Gastroesophageal sphincter (tissue), 4 donors: Measurements from ENCODE around the gene ST7. TPM values are rescaled to one million over a fixed set of nuclear protein-coding genes. Genes with fewer than 3 reads are reported as not detected.

Experiments used
- ATAC-seq: fragments of 150-250 bp; one replicate; pipeline ENCODE4 v1.9.1; 2016; ENCODE audit warnings: mild to moderate bottlenecking, moderate library complexity
- H3K27ac ChIP-seq, 4 donors: fragments of 200-600 bp; sonication (generic) in 3 of 4; 1 replicate in 3 of 4; 2 replicates in 1 of 4; pipeline ENCODE4 v1.5.1; 2016 to 2019
- H3K27me3 ChIP-seq: fragments of 200-600 bp; sonication (generic); one replicate; pipeline ENCODE4 v1.5.1; 2019
- H3K36me3 ChIP-seq, 2 donors: fragments of 200-600 bp; sonication (generic); one replicate each; pipeline ENCODE4 v1.5.1; 2019; ENCODE audit warnings: control low read depth in 1 of 2
- H3K4me1 ChIP-seq, 3 donors: fragments of 200-600 bp; sonication (generic); 1 replicate in 2 of 3; 2 replicates in 1 of 3; pipeline ENCODE4 v1.5.1; 2016 to 2019; ENCODE audit warnings: control low read depth in 2 of 3
- H3K4me3 ChIP-seq, 2 donors: fragments of 200-600 bp; sonication (generic); one replicate each; pipeline ENCODE4 v1.5.1; 2019; ENCODE audit warnings: mild to moderate bottlenecking in 1 of 2, moderate library complexity in 1 of 2
- H3K9me3 ChIP-seq, 3 donors: fragments of 200-600 bp; sonication (generic); one replicate each; pipeline ENCODE4 v1.5.1; 2017 to 2019; ENCODE audit warnings: control low read depth in 2 of 3
- EP300 ChIP-seq: sonication (generic); formaldehyde crosslinking; IDR thresholded peaks from one replicate; pipeline ENCODE4 v1.6.1; 2017; ENCODE audit warnings: antibody characterized with exemption, mild to moderate bottlenecking
- POLR2A ChIP-seq, 2 donors: fragments of 450-650 bp; IDR thresholded peaks; one replicate each; pipeline ENCODE4 v1.6.1; 2017; ENCODE audit warnings: antibody characterized with exemption in 2 of 2, mild to moderate bottlenecking in 2 of 2, moderate library complexity in 1 of 2
- POLR2AphosphoS5 ChIP-seq: sonication (generic); formaldehyde crosslinking; IDR thresholded peaks from one replicate; pipeline ENCODE4 v1.6.1; 2017; ENCODE audit warnings: antibody characterized with exemption
- WGBS, 2 donors: methylation state at CpG; one replicate each; pipeline ENCODE4 v1.1.5; 2018; ENCODE audit warnings: low coverage in 1 of 2; 5-methylcytosine and 5-hydroxymethylcytosine counted together
- total RNA-seq, 4 donors: library from RNA; depleted of rRNA; stranded (reverse); fragments of >200 nt; gene quantifications; one replicate each; pipeline ENCODE4 v1.1.0, GENCODE V29; 2016
- TF ChIP-seq, protein P1 (sequence below), 4 experiments: fragments of 200-600 bp in 2 of 4; fragments of 450-650 bp in 2 of 4; sonication (generic) in 1 of 4; IDR thresholded peaks; one replicate each; pipeline ENCODE4 v1.5.1; 2017 to 2019; ENCODE audit warnings: antibody characterized with exemption in 4 of 4, mild to moderate bottlenecking in 2 of 4, moderate library complexity in 2 of 4

Gene ST7
- total RNA-seq, 4 donors from 2014 or later, result 19.1 to 43.9 (median 24.2) TPM

DNA sequence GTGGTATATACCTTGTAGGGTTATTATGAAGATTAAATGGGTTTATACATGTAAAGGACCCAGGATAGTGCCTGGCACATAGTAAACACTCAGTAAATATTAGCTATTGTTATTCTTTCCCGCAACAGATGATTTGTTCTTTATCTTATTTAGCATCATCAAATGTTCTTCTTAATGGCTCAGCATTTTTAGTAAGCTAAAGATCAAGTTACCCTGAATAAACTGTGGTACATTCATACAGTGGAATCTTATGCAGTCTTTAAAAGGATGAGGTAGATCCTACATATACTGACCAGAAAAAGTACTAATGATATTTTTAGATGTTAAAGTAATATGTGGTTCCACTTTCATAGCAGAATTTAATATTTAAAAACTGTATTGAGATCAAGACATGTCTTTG is 65.4 kb downstream of the ST7 start:
- peaks cover 5 to 46% (median 5%) of the 10 kb centered on the region in 3 donors for H3K4me1 ChIP-seq
- TF ChIP-seq POLR2AphosphoS5, result no peak
- no peak for TF ChIP-seq POLR2A (IDR thresholded peaks at IDR 0.05)
- no peak for TF ChIP-seq EP300
- TF ChIP-seq, protein P1, sequence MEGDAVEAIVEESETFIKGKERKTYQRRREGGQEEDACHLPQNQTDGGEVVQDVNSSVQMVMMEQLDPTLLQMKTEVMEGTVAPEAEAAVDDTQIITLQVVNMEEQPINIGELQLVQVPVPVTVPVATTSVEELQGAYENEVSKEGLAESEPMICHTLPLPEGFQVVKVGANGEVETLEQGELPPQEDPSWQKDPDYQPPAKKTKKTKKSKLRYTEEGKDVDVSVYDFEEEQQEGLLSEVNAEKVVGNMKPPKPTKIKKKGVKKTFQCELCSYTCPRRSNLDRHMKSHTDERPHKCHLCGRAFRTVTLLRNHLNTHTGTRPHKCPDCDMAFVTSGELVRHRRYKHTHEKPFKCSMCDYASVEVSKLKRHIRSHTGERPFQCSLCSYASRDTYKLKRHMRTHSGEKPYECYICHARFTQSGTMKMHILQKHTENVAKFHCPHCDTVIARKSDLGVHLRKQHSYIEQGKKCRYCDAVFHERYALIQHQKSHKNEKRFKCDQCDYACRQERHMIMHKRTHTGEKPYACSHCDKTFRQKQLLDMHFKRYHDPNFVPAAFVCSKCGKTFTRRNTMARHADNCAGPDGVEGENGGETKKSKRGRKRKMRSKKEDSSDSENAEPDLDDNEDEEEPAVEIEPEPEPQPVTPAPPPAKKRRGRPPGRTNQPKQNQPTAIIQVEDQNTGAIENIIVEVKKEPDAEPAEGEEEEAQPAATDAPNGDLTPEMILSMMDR (IDR thresholded peaks at IDR 0.05), result no peak
- no peaks in the 10 kb centered on the region for H3K27me3 ChIP-seq
- no peaks in the 10 kb centered on the region for H3K36me3 ChIP-seq
- WGBS, 2 donors, result 100% methylated on average over 1 of the region's 1 CpG
- H3K9me3 ChIP-seq, result no peaks in the 10 kb centered on the region
- ATAC-seq, result no peak
- H3K27ac ChIP-seq, result no peak overlapping the region
- no peak overlapping the region for H3K4me3 ChIP-seq

DNA sequence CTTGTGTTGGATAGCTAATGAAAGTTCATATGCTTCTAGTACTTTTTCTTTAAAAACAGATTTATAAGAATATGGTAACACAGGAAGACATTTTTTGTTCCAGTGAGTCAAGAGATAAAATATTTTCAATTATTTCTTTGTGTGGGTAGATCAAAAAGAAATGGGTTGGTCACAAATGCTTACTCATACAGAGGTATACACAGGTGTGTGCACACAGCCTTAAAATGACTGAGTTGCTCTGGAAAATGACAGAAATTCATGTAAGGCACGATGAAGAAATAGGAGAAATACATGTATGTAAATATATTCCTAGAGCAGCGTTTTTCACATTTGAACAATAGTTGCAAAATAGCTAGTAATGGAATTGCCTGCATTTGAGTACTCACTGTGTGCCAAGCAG is 66.0 kb downstream of the ST7 start:
- ATAC-seq, result no peak
- TF ChIP-seq POLR2AphosphoS5 (no peak), POLR2A (IDR thresholded peaks at IDR 0.05) (no peak), EP300 (no peak)
- TF ChIP-seq, protein P1 (IDR thresholded peaks at IDR 0.05), result no peak
- H3K4me3 ChIP-seq, result no peak overlapping the region
- 83 to 94% methylated on average over 2 of the region's 2 CpGs for WGBS, 2 donors
- H3K27ac ChIP-seq, result no peak overlapping the region
- no peaks in the 10 kb centered on the region for H3K27me3 ChIP-seq
- H3K9me3 ChIP-seq, result no peaks in the 10 kb centered on the region
- peaks cover 5 to 45% (median 5%) of the 10 kb centered on the region in 3 donors for H3K4me1 ChIP-seq
- H3K36me3 ChIP-seq, result no peaks in the 10 kb centered on the region

DNA sequence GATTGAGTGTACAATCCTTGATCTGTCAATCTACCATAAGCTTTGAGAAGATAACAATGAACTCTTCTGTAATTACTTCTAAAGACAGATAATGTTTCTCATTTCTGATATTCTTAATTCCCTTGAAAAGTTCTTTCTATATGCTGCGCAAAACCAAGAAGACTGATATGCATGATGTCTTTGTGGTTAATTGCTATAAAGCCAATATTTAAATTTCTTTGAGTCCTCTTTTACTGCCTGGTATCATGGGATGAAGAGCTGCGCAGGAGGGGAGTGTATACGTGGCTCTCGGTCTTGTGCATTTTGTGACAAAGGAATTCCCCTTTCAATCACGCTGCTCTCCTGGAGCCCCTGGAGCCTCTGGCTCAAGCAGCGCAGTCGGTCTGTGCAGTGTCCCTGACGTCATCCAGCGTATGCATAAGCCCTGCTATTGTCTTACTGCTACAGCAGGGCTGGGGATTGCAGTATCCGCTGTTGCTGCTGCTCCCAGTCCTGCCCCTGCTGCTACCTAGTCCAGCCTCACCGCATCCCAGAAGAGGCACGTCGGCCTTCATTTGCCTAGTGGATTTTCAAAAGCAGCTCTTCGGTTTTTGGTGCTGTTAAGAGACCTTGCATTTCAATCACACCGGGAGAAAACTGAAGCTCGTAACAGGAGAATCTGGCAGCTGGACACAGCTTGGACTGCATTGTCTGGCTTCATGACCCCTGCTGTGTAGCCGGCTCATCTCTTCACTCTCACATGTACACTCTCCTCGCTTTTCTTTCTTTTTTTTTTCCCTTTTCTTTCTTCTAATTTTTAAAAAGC is 66.7 kb downstream of the ST7 start:
- peak overlapping the region in 3 of 4 donors; percentile 61 to 75 (median 70) for H3K27ac ChIP-seq
- peak overlapping the region; percentile 22 to 45 for H3K4me3 ChIP-seq
- 15% methylated on average over 15 to 16 of the region's 18 CpGs for WGBS, 2 donors
- peak; percentile 96 for ATAC-seq
- no peaks in the 10 kb centered on the region for H3K36me3 ChIP-seq
- H3K4me1 ChIP-seq, result peaks cover 5 to 39% (median 5%) of the 10 kb centered on the region in 3 donors
- no peaks in the 10 kb centered on the region for H3K27me3 ChIP-seq
- TF ChIP-seq POLR2A (IDR thresholded peaks at IDR 0.05) (no peak), EP300 (no peak), POLR2AphosphoS5 (no peak)
- TF ChIP-seq, protein P1 (IDR thresholded peaks at IDR 0.05), result no peak
- no peaks in the 10 kb centered on the region for H3K9me3 ChIP-seq

DNA sequence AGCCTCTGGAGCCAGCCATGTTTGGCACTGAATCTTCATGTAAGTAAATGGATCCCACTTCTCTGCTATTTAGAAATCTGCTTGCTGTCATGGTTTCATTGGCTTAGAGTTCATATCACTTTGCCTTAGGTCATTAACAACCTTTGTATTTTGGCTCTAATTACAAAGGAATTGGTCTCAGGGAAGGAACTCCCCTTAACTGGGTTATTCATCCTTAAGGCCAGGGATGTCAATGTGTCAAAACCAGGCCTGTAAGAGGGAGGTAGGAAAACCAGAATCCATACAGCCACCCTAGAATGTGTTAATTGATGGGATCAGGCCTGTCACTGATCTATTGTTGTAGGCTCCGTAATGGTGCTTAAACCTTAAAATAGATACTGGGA is 67.3 kb downstream of the ST7 start:
- TF ChIP-seq POLR2AphosphoS5 (no peak), POLR2A (IDR thresholded peaks at IDR 0.05) (no peak), EP300 (no peak)
- TF ChIP-seq, protein P1 (IDR thresholded peaks at IDR 0.05), result no peak
- peak overlapping the region; percentile 22 to 45 for H3K4me3 ChIP-seq
- H3K4me1 ChIP-seq, result peaks cover 5 to 39% (median 5%) of the 10 kb centered on the region in 3 donors
- 7 to 33% methylated on average over 1 of the region's 1 CpG for WGBS, 2 donors
- no peaks in the 10 kb centered on the region for H3K27me3 ChIP-seq
- H3K36me3 ChIP-seq, result no peaks in the 10 kb centered on the region
- H3K9me3 ChIP-seq, result no peaks in the 10 kb centered on the region
- peak overlapping the region in 3 of 4 donors; percentile 61 to 75 (median 70) for H3K27ac ChIP-seq
- ATAC-seq, result no peak

DNA sequence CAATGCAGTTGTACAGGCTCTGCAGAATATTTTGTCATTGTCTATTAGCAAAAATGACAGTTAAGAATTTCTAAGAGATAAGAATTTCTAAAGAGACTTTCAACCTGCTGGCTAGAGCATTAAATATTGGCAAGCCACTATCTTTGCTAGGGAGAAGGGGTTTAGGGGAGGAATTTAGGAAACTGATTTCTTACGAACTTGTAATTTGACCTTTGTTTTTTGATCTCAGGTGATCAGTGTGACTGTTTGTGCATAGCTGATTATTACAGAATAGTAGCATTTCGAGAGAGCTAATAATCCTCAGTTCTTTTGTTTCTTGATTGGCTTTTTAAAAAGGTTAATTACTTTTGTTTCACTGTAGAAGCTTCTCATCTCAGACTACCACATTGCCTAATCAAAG is 68.1 kb downstream of the ST7 start:
- H3K27me3 ChIP-seq, result no peaks in the 10 kb centered on the region
- H3K4me3 ChIP-seq, result no peak overlapping the region
- no peaks in the 10 kb centered on the region for H3K9me3 ChIP-seq
- ATAC-seq, result no peak
- WGBS, 2 donors, result 67 to 71% methylated on average over 2 of the region's 2 CpGs
- H3K4me1 ChIP-seq, result peaks cover 5 to 39% (median 5%) of the 10 kb centered on the region in 3 donors
- H3K36me3 ChIP-seq, result no peaks in the 10 kb centered on the region
- no peak overlapping the region for H3K27ac ChIP-seq
- TF ChIP-seq POLR2AphosphoS5, result no peak
- TF ChIP-seq EP300, result no peak
- no peak for TF ChIP-seq POLR2A (IDR thresholded peaks at IDR 0.05)
- TF ChIP-seq, protein P1 (IDR thresholded peaks at IDR 0.05), result no peak
